C4-2B (cell line): ENCODE measurements around the gene WDR37.

Experiments used
- CTCF ChIP-seq: fragments of 450-650 bp; conservative IDR thresholded peaks from 2 replicates; pipeline ENCODE4 v1.5.1; 2017; ENCODE audit warnings: mild to moderate bottlenecking
- ZFX ChIP-seq: fragments of 450-650 bp; IDR thresholded peaks from 2 replicates; pipeline ENCODE4 v1.6.1; 2017

GRCh38 chr10:1163831-1164230 lies 107.6 kb downstream of the WDR37 start:
- TF ChIP-seq CTCF: no peak
- TF ChIP-seq ZFX: no peak
